Activated CD4-positive, alpha-beta T cell treated with anti-CD3 and anti-CD28 coated beads for 36 hours (primary cell): Measurements from ENCODE around the gene RAB3A. TPM values are rescaled to one million over a fixed set of nuclear protein-coding genes. Genes with fewer than 3 reads are reported as not detected.
"Not testable (repeated sequence)": the region's sequence is repeated elsewhere in the genome, so short reads cannot be mapped to it uniquely, and the experiment has no call there.

ENCODE experiments used
- ATAC-seq: fragments of 200-7000 bp; cut with Tn5 transposase; one replicate; pipeline ENCODE4 v1.10.0; 2021; ENCODE audit warnings: mild to moderate bottlenecking, moderate library complexity
- CTCF ChIA-PET: fragments of 350-600 bp; sonication (Branson Sonifier 250); formaldehyde crosslinking; loops from one replicate; lab custom pipeline; 2021; ENCODE audit warnings: antibody characterized with exemption; lab: Charles Lee
- POLR2A ChIA-PET: fragments of 350-600 bp; sonication (Branson Sonifier 250); formaldehyde crosslinking; loops from one replicate; lab custom pipeline; 2021; ENCODE audit warnings: antibody characterized with exemption, inconsistent platforms; lab: Charles Lee
- DNase-seq: peaks from one replicate; pipeline ENCODE4 v3.0.0-alpha.2; 2020
- H3K27ac Mint-ChIP-seq: one replicate; pipeline ENCODE4 v1.8.0; 2021; ENCODE audit warnings: mixed read lengths
- H3K27me3 Mint-ChIP-seq: one replicate; pipeline ENCODE4 v1.8.0; 2021; ENCODE audit warnings: mixed read lengths
- H3K36me3 Mint-ChIP-seq: one replicate; pipeline ENCODE4 v1.8.0; 2021; ENCODE audit warnings: low read depth, mixed read lengths
- H3K4me1 Mint-ChIP-seq: one replicate; pipeline ENCODE4 v1.8.0; 2021; ENCODE audit warnings: mixed read lengths
- H3K4me3 Mint-ChIP-seq: one replicate; pipeline ENCODE4 v1.8.0; 2021; ENCODE audit warnings: mild to moderate bottlenecking, moderate library complexity, mixed read lengths
- H3K9me3 Mint-ChIP-seq: one replicate; pipeline ENCODE4 v1.8.0; 2021; ENCODE audit warnings: low read depth, mixed read lengths
- intact Hi-C, 2 experiments: fragments of 100-400 bp; cut with DNase I in 1 of 2; cut with micrococcal nuclease in 1 of 2; formaldehyde crosslinking; loops; one replicate each; pipeline versions ENCODE4 v1.14.2 to v1.15.1; 2022 to 2024; cut with DNase I, micrococcal nuclease
- total RNA-seq, 2 experiments: library from RNA; stranded (reverse); gene quantifications; one replicate each; pipeline ENCODE4 v1.2.3, GENCODE V29; 2021

The RAB3A gene
- total RNA-seq, 2 experiments from 2014 or later: 5.6 to 8.9 TPM

GRCh38 chr19:18223860-18224524 is 20.1 kb upstream of the RAB3A start:
- peak; percentile 12 for ATAC-seq
- H3K27ac Mint-ChIP-seq: no peak overlapping the region

GRCh38 chr19:18221815-18222725 is 18.2 kb upstream of the RAB3A start:
- peaks cover 36% of the 10 kb centered on the region for H3K27me3 Mint-ChIP-seq
- POLR2A ChIA-PET: no interaction called here
- CTCF ChIA-PET: interaction anchor here (0.6 to 1.0 kb wide), 5 partner anchors 12 to 408 kb away, joined by 3 to 5 read pairs (median 4); no protein-coding TSS in a partner anchor
- H3K4me3 Mint-ChIP-seq: no peak overlapping the region
- peaks cover 18% of the 10 kb centered on the region for H3K4me1 Mint-ChIP-seq
- H3K27ac Mint-ChIP-seq: no peak overlapping the region
- no peak for DNase-seq
- no peaks in the 10 kb centered on the region for H3K9me3 Mint-ChIP-seq
- intact Hi-C loops: no loop called here
- no peaks in the 10 kb centered on the region for H3K36me3 Mint-ChIP-seq
- no peak for ATAC-seq

More at GRCh38 chr19:18223860-18224524, 20.1 kb upstream of the RAB3A start:
- H3K36me3 Mint-ChIP-seq: no peaks in the 10 kb centered on the region
- peak overlapping the region; percentile 72 for H3K4me3 Mint-ChIP-seq
- no peaks in the 10 kb centered on the region for H3K9me3 Mint-ChIP-seq
- peaks cover 46% of the 10 kb centered on the region for H3K27me3 Mint-ChIP-seq
- ChIA-PET POLR2A (interaction anchor here (0.9 to 1.0 kb wide), 2 partner anchors 55 to 58 kb away, joined by 3 to 6 read pairs; partner anchors contain the start of gene JUND), CTCF (interaction anchor here (0.6 to 1.8 kb wide), 16 partner anchors 9 to 193 kb away, joined by 3 to 12 read pairs (median 3); partner anchors contain the start of genes JUND and MPV17L2)
- intact Hi-C loops: loop anchor here in 1 of 2 experiments (1.0 kb wide), 4 partner anchors 16 to 72 kb away; partner anchors contain the start of gene RAB3A
- peaks cover 20% of the 10 kb centered on the region for H3K4me1 Mint-ChIP-seq
- DNase-seq: peak; percentile 63

DNA sequence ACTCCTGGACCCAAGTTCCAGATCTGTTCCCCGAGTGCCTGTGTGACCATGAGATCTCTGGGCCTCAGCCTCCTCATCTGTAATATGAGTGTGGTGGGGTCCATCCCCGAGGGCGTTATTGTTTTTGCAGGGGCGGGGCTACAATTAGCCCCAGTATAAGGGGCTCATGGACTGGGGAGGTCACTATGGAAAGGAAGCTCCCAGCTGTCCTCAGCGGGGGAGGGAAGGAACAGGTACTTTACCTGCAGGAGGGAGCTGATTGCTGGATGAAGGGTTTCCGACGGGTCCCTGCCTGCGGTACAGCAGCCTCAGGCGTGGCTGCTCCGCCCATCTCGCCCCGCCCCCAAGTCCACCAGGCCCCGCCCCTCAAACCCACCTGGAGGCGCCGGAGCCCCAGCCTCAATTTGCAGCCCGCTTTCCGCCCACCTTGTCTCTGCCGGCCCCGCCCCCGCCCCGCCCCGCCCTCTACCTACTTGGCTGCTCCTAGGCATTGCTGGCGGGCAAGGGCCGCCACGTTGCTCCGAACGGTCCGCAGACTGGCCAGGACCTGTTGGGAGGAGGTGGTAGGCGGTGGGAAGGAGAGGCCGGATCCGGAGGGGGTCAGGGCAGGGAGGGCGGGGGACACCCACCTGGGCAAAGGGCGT is 16.9 kb upstream of the RAB3A start:
- H3K36me3 Mint-ChIP-seq: no peaks in the 10 kb centered on the region
- peaks cover 14% of the 10 kb centered on the region for H3K4me1 Mint-ChIP-seq
- peak; percentile 50 for DNase-seq
- no peak overlapping the region for H3K27ac Mint-ChIP-seq
- POLR2A ChIA-PET: interaction anchor here (1.3 kb wide), 1 partner anchor 61 kb away, joined by 3 read pairs; the partner anchor contains the start of gene JUND
- no peak for ATAC-seq
- H3K27me3 Mint-ChIP-seq: peaks cover 27% of the 10 kb centered on the region
- no peak overlapping the region for H3K4me3 Mint-ChIP-seq
- no peaks in the 10 kb centered on the region for H3K9me3 Mint-ChIP-seq
- CTCF ChIA-PET: interaction anchor here (0.7 kb wide), 1 partner anchor 122 kb away, joined by 4 read pairs; no protein-coding TSS in a partner anchor
- intact Hi-C loops: no loop called here

- CTCF ChIA-PET: interaction anchor here (0.6 to 1.3 kb wide), 3 partner anchors 11 to 121 kb away, joined by 4 to 6 read pairs (median 5); no protein-coding TSS in a partner anchor
- no peak overlapping the region for H3K27ac Mint-ChIP-seq
- H3K4me3 Mint-ChIP-seq: no peak overlapping the region
- DNase-seq (no peak), ATAC-seq (no peak)
- no peaks in the 10 kb centered on the region for H3K36me3 Mint-ChIP-seq
- H3K27me3 Mint-ChIP-seq: peaks cover 21% of the 10 kb centered on the region
- intact Hi-C loops: no loop called here
- peaks cover 12% of the 10 kb centered on the region for H3K4me1 Mint-ChIP-seq
- POLR2A ChIA-PET: interaction anchor here (0.8 to 1.3 kb wide), 2 partner anchors 61 to 219 kb away, joined by 3 to 5 read pairs; partner anchors contain the start of gene JUND
- H3K9me3 Mint-ChIP-seq: no peaks in the 10 kb centered on the region
Observed at GRCh38 chr19:18219911-18220631, 16.2 kb upstream of the RAB3A start.

GRCh38 chr19:18218600-18218999 is 14.8 kb upstream of the RAB3A start:
- no peak for DNase-seq
- intact Hi-C loops: no loop called here
- H3K27me3 Mint-ChIP-seq: peaks cover 10% of the 10 kb centered on the region
- H3K9me3 Mint-ChIP-seq: no peaks in the 10 kb centered on the region
- no peak overlapping the region for H3K4me3 Mint-ChIP-seq
- no peak overlapping the region for H3K27ac Mint-ChIP-seq
- ATAC-seq: no peak
- POLR2A ChIA-PET: no interaction called here
- peaks cover 3% of the 10 kb centered on the region for H3K4me1 Mint-ChIP-seq
- no peaks in the 10 kb centered on the region for H3K36me3 Mint-ChIP-seq
- CTCF ChIA-PET: interaction anchor here (0.7 to 1.3 kb wide), 4 partner anchors 9 to 170 kb away, joined by 3 to 6 read pairs (median 4); no protein-coding TSS in a partner anchor

- DNase-seq: no peak
- H3K27ac Mint-ChIP-seq: no peak overlapping the region
- ChIA-PET CTCF (interaction anchor here (0.7 to 0.8 kb wide), 2 partner anchors 9 to 170 kb away, joined by 3 to 4 read pairs; no protein-coding TSS in a partner anchor), POLR2A (no interaction called here)
- peaks cover 10% of the 10 kb centered on the region for H3K27me3 Mint-ChIP-seq
- ATAC-seq: no peak
- peaks cover 3% of the 10 kb centered on the region for H3K4me1 Mint-ChIP-seq
- intact Hi-C loops: no loop called here
- H3K9me3 Mint-ChIP-seq: no peaks in the 10 kb centered on the region
- no peaks in the 10 kb centered on the region for H3K36me3 Mint-ChIP-seq
- no peak overlapping the region for H3K4me3 Mint-ChIP-seq
Observed at GRCh38 chr19:18218159-18218558, 14.3 kb upstream of the RAB3A start.

- no peak overlapping the region for H3K27ac Mint-ChIP-seq
- no peak overlapping the region for H3K4me3 Mint-ChIP-seq
- no peak for ATAC-seq
- intact Hi-C loops: no loop called here
- CTCF ChIA-PET: interaction anchor here (1.6 kb wide), 1 partner anchor 62 kb away, joined by 3 read pairs; no protein-coding TSS in a partner anchor
- peaks cover 3% of the 10 kb centered on the region for H3K4me1 Mint-ChIP-seq
- DNase-seq: no peak
- POLR2A ChIA-PET: no interaction called here
- no peaks in the 10 kb centered on the region for H3K9me3 Mint-ChIP-seq
- no peaks in the 10 kb centered on the region for H3K36me3 Mint-ChIP-seq
- peaks cover 7% of the 10 kb centered on the region for H3K27me3 Mint-ChIP-seq
Observed at GRCh38 chr19:18216789-18217188, 12.9 kb upstream of the RAB3A start.

GRCh38 chr19:18214779-18215433 is 11.1 kb upstream of the RAB3A start:
- peak; percentile 60 for ATAC-seq
- Mint-ChIP-seq H3K36me3 (no peaks in the 10 kb centered on the region), H3K4me3 (no peak overlapping the region), H3K4me1 (peaks cover 3% of the 10 kb centered on the region), H3K9me3 (no peaks in the 10 kb centered on the region), H3K27me3 (peaks cover 1% of the 10 kb centered on the region), H3K27ac (no peak overlapping the region)
- intact Hi-C loops: no loop called here
- peak; percentile 33 for DNase-seq
- ChIA-PET CTCF (interaction anchor here (0.6 to 0.7 kb wide), 3 partner anchors 10 to 135 kb away, joined by 3 read pairs; no protein-coding TSS in a partner anchor), POLR2A (interaction anchor here (0.6 kb wide), 1 partner anchor 109 kb away, joined by 7 read pairs; no protein-coding TSS in a partner anchor)

GRCh38 chr19:18211683-18212082 is 7.8 kb upstream of the RAB3A start:
- DNase-seq (no peak), ATAC-seq (no peak)
- Mint-ChIP-seq H3K4me1 (peaks cover 3% of the 10 kb centered on the region), H3K36me3 (no peaks in the 10 kb centered on the region), H3K27me3 (no peaks in the 10 kb centered on the region), H3K27ac (no peak overlapping the region), H3K9me3 (no peaks in the 10 kb centered on the region), H3K4me3 (no peak overlapping the region)
- intact Hi-C loops: no loop called here
- POLR2A ChIA-PET: no interaction called here
- CTCF ChIA-PET: interaction anchor here (1.7 kb wide), 1 partner anchor 42 kb away, joined by 9 read pairs; no protein-coding TSS in a partner anchor

GRCh38 chr19:18209912-18210311 is 6.1 kb upstream of the RAB3A start:
- H3K27ac Mint-ChIP-seq, H3K4me1 Mint-ChIP-seq, POLR2A ChIA-PET, H3K4me3 Mint-ChIP-seq, DNase-seq, H3K9me3 Mint-ChIP-seq, H3K36me3 Mint-ChIP-seq, H3K27me3 Mint-ChIP-seq, ATAC-seq, intact Hi-C loops: not testable (repeated sequence)
- CTCF ChIA-PET: interaction anchor here (0.6 to 2.8 kb wide), 9 partner anchors 9 to 200 kb away, joined by 3 to 13 read pairs (median 3); partner anchors contain the start of gene MPV17L2
